Trophoblast cell (in vitro differentiated cells and primary cell): ENCODE results near the gene DLG2.

Experiments used
- DNase-seq, 2 donors: peaks; one replicate each; pipeline ENCODE4 v3.0.0-alpha.2; 2016
- H2AFZ ChIP-seq: 2 replicates; pipeline ENCODE4 v1.6.1; 2013; ENCODE audit warnings: low read length, moderate library complexity, mild to moderate bottlenecking; ENCODE audit not compliant: insufficient read depth, poor library complexity
- H2AK5ac ChIP-seq: 2 replicates; pipeline ENCODE4 v1.6.1; 2013; ENCODE audit warnings: mild to moderate bottlenecking, low read length
- H2BK120ac ChIP-seq: 2 replicates; pipeline ENCODE4 v1.6.1; 2013; ENCODE audit warnings: low read length, mild to moderate bottlenecking, moderate library complexity; ENCODE audit not compliant: insufficient read depth, poor library complexity
- H2BK12ac ChIP-seq: 2 replicates; pipeline ENCODE4 v1.6.1; 2013; ENCODE audit warnings: mild to moderate bottlenecking, low read length, moderate library complexity
- H2BK5ac ChIP-seq: 2 replicates; pipeline ENCODE4 v1.6.1; 2013; ENCODE audit warnings: low read length, low read depth, moderate library complexity, mild to moderate bottlenecking; ENCODE audit not compliant: poor library complexity
- H3K14ac ChIP-seq: 2 replicates; pipeline ENCODE4 v1.6.1; 2013; ENCODE audit warnings: mild to moderate bottlenecking, low read length
- H3K18ac ChIP-seq: 2 replicates; pipeline ENCODE4 v1.6.1; 2013; ENCODE audit warnings: mild to moderate bottlenecking, low read length
- H3K23ac ChIP-seq: 2 replicates; pipeline ENCODE4 v1.6.1; 2013; ENCODE audit warnings: low read length
- H3K27ac ChIP-seq: 2 replicates; pipeline ENCODE4 v1.5.1; 2013; ENCODE audit warnings: low read depth, mild to moderate bottlenecking, inconsistent platforms, low read length, moderate library complexity
- H3K27me3 ChIP-seq: 2 replicates; pipeline ENCODE4 v1.6.1; 2013; ENCODE audit warnings: inconsistent platforms, mild to moderate bottlenecking, low read length, moderate library complexity; ENCODE audit not compliant: insufficient read depth
- H3K36me3 ChIP-seq, 2 experiments: 1 replicate in 1 of 2; 2 replicates in 1 of 2; pipeline ENCODE4 v1.6.1; 2013; ENCODE audit warnings: low read length in 2 of 2, mild to moderate bottlenecking in 2 of 2, moderate library complexity in 1 of 2; ENCODE audit not compliant: insufficient read depth in 2 of 2, control insufficient read depth in 1 of 2
- H3K4ac ChIP-seq: 2 replicates; pipeline ENCODE4 v1.6.1; 2013; ENCODE audit warnings: low read depth, mild to moderate bottlenecking, low read length, moderate library complexity
- H3K4me1 ChIP-seq, 2 experiments: 1 replicate in 1 of 2; 2 replicates in 1 of 2; pipeline ENCODE4 v1.6.1; 2013; ENCODE audit warnings: low read length in 2 of 2, mild to moderate bottlenecking in 2 of 2, moderate library complexity in 1 of 2; ENCODE audit not compliant: insufficient read depth in 2 of 2, control insufficient read depth in 1 of 2
- H3K4me2 ChIP-seq: 2 replicates; pipeline ENCODE4 v1.6.1; 2013; ENCODE audit warnings: inconsistent platforms, mild to moderate bottlenecking, low read length, moderate library complexity
- H3K4me3 ChIP-seq: 2 replicates; pipeline ENCODE4 v1.5.1; 2013; ENCODE audit warnings: mild to moderate bottlenecking, low read depth, low read length, inconsistent platforms
- H3K79me1 ChIP-seq: one replicate; pipeline ENCODE4 v1.6.1; 2013; ENCODE audit warnings: low read length
- H3K79me2 ChIP-seq: 2 replicates; pipeline ENCODE4 v1.6.1; 2013; ENCODE audit warnings: low read length, mild to moderate bottlenecking; ENCODE audit not compliant: control insufficient read depth, insufficient read depth, poor library complexity
- H3K9ac ChIP-seq: 2 replicates; pipeline ENCODE4 v1.6.1; 2013; ENCODE audit warnings: mild to moderate bottlenecking, low read length
- H3K9me3 ChIP-seq: 2 replicates; pipeline ENCODE4 v1.6.1; 2013; ENCODE audit warnings: low read depth, mild to moderate bottlenecking, control low read depth, inconsistent platforms, low read length; ENCODE audit not compliant: insufficient read depth
- H4K12ac ChIP-seq: 2 replicates; pipeline ENCODE4 v1.6.1; 2013; ENCODE audit warnings: low read depth, mild to moderate bottlenecking, low read length, moderate library complexity
- H4K8ac ChIP-seq: 2 replicates; pipeline ENCODE4 v1.6.1; 2013; ENCODE audit warnings: low read depth, mild to moderate bottlenecking, low read length, moderate library complexity
- H4K91ac ChIP-seq: one replicate; pipeline ENCODE4 v1.6.1; 2013; ENCODE audit warnings: low read depth, mild to moderate bottlenecking, low read length, moderate library complexity
- WGBS: extraction: QIAGEN DNeasy Blood & Tissue Kit; methylation state at CpG from one replicate; pipeline ENCODE4 v1.1.7; 2013; ENCODE audit warnings: missing lambda C conversion rate; ENCODE audit not compliant: insufficient read length, insufficient coverage; ENCODE audit errors: extremely low coverage; 5-methylcytosine and 5-hydroxymethylcytosine counted together

Gene DLG2

DNA sequence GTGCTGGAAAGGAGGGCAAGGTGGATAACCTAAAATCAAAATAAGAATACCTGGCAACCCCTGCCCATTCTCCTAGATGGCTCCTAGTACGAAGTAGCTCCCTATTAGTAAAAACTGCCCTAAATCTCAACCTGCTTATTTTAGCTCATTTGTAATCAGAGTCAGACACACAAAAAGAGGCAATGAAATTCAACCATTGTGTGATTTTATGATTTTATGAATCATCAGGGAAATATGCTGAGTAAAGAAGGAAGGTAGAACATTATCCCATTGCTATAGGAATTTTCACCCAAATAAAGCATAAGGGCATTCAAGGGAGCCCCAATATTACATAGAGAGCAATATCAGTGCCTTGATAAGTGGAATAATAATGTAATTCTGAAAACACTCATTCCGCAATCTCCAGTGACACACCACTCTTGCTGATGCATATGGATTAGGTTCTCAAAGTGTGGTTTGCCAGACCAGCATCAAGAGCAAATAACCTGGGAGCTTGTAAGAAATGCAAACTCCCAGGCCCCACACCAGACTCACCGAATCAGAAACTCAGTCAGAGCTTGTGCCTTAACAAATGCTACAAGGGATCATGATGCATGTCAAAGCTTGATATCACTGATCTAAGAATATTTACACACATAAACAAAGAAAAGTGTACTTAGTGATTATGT lies 789.6 kb downstream of the DLG2 start:
- Histone ChIP-seq H3K27ac (no peak overlapping the region), H3K18ac (no peak overlapping the region), H3K79me1 (no peaks in the 10 kb centered on the region), H3K23ac (no peak overlapping the region), H2BK12ac (no peak overlapping the region), H3K9me3 (no peaks in the 10 kb centered on the region), H3K4ac (no peak overlapping the region), H4K91ac (no peak overlapping the region), H3K36me3 (no peaks in the 10 kb centered on the region), H3K4me1 (no peaks in the 10 kb centered on the region), H3K4me2 (no peak overlapping the region), H3K4me3 (no peak overlapping the region), H2AFZ (no peak overlapping the region), H3K14ac (no peak overlapping the region), H2BK5ac (no peak overlapping the region), H3K79me2 (no peaks in the 10 kb centered on the region), H2BK120ac (no peak overlapping the region), H3K27me3 (no peaks in the 10 kb centered on the region), H4K12ac (no peak overlapping the region), H2AK5ac (no peak overlapping the region), H3K9ac (no peak overlapping the region), H4K8ac (no peak overlapping the region)
- no CpG with 5 or more reads among the region's 3 CpGs for WGBS
- no peak for DNase-seq

DNA sequence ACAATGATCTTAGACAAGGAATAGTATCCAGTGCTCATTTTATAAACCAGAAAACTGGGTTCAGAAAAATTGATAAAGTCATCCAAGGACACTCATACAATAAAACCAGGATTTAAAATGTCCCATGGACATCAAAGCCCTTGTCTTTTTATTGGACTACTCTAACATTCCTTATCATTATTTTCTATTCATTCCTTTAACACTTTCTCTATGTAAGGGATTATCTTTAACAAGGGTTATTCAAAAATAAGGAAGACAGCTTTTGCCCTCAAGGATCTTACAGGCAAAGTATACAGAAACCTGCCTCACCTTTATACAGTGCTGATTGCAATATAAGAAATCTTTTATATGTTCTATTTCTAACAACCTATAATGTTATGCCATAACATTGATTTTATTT lies 790.8 kb downstream of the DLG2 start:
- H2BK5ac ChIP-seq, result no peak overlapping the region
- no peak overlapping the region for H3K4ac ChIP-seq
- no peak overlapping the region for H3K14ac ChIP-seq
- no peak overlapping the region for H4K91ac ChIP-seq
- H4K8ac ChIP-seq, result no peak overlapping the region
- H2AK5ac ChIP-seq, result no peak overlapping the region
- H4K12ac ChIP-seq, result no peak overlapping the region
- H2AFZ ChIP-seq, result no peak overlapping the region
- no peaks in the 10 kb centered on the region for H3K27me3 ChIP-seq
- no peak overlapping the region for H3K27ac ChIP-seq
- no peak overlapping the region for H3K4me2 ChIP-seq
- no peaks in the 10 kb centered on the region for H3K79me1 ChIP-seq
- H3K4me3 ChIP-seq, result no peak overlapping the region
- no peak overlapping the region for H2BK12ac ChIP-seq
- H3K18ac ChIP-seq, result no peak overlapping the region
- H2BK120ac ChIP-seq, result no peak overlapping the region
- H3K79me2 ChIP-seq, result no peaks in the 10 kb centered on the region
- H3K4me1 ChIP-seq, result no peaks in the 10 kb centered on the region
- no peak overlapping the region for H3K9ac ChIP-seq
- H3K36me3 ChIP-seq, result no peaks in the 10 kb centered on the region
- H3K23ac ChIP-seq, result no peak overlapping the region
- DNase-seq, result no peak
- no peaks in the 10 kb centered on the region for H3K9me3 ChIP-seq

DNA sequence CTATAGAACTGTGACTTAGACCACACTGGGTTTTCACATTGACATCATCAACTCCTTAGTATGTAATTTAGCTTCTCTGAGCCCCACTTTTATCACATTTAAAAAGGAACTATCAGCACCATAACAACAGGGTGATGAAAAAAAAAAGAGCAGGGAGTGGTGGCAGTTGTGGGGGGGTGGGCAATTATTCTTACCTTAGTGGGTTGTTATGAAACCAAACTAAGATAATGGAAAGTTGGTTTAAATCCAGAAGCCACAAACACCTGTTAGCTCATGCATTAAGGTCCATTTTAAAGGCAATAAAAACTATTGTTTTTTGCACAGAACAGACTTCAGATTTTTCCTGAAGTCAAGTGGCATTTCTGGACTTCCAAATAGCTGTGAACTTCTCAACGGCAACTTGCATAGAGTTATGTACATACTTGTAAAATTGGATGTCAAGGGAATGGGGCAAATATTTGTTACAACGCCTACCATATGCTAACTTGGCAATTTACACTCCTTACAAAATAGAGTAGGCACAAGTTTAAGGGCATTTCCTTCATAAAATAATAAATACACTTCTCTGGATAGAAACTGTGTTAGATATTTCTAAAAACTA lies 793.6 kb downstream of the DLG2 start:
- no peak overlapping the region for H3K18ac ChIP-seq
- H3K36me3 ChIP-seq, result no peaks in the 10 kb centered on the region

DNA sequence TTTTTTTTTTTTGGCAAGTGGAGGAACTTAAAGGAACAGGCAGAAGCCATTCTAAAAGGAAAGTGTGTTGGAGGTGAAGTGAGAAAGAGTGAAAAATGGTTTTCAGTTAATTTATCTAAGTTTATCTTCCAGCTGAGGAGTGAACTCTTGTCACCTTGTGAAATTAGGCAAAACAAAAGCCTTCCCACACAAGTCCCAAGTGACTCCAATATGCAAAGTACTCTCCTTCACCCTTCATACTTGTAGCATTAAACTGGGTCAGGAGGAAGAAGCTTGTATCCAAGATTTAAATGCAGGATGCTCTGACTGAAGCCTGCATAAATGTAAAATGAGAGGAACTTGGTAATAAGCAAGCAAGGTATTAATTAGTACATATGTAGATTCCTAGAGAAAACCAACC lies 796.8 kb downstream of the DLG2 start:
- H2AK5ac ChIP-seq, result no peak overlapping the region
- no peak overlapping the region for H4K91ac ChIP-seq
- H3K79me1 ChIP-seq, result no peaks in the 10 kb centered on the region
- H3K9ac ChIP-seq, result no peak overlapping the region
- H3K4me1 ChIP-seq, result no peaks in the 10 kb centered on the region
- H3K23ac ChIP-seq, result no peak overlapping the region
- H4K12ac ChIP-seq, result no peak overlapping the region
- DNase-seq, result no peak
- H3K27ac ChIP-seq, result no peak overlapping the region
- no peak overlapping the region for H3K4ac ChIP-seq
- H2AFZ ChIP-seq, result no peak overlapping the region
- no peak overlapping the region for H2BK5ac ChIP-seq
- no peak overlapping the region for H4K8ac ChIP-seq
- no peaks in the 10 kb centered on the region for H3K27me3 ChIP-seq
- no peaks in the 10 kb centered on the region for H3K9me3 ChIP-seq
- no peaks in the 10 kb centered on the region for H3K79me2 ChIP-seq
- H3K18ac ChIP-seq, result no peak overlapping the region
- H3K14ac ChIP-seq, result no peak overlapping the region
- no peak overlapping the region for H2BK120ac ChIP-seq
- H3K36me3 ChIP-seq, result no peaks in the 10 kb centered on the region
- H3K4me2 ChIP-seq, result no peak overlapping the region
- no peak overlapping the region for H3K4me3 ChIP-seq
- H2BK12ac ChIP-seq, result no peak overlapping the region

More for the DNA sequence above, 793.6 kb downstream of the DLG2 start:
- Histone ChIP-seq H4K91ac (no peak overlapping the region), H2AK5ac (no peak overlapping the region), H3K4me2 (no peak overlapping the region), H2BK120ac (no peak overlapping the region), H3K79me2 (no peaks in the 10 kb centered on the region), H3K4me3 (no peak overlapping the region), H3K4ac (no peak overlapping the region), H3K14ac (no peak overlapping the region), H3K27me3 (no peaks in the 10 kb centered on the region), H3K79me1 (no peaks in the 10 kb centered on the region), H3K9ac (no peak overlapping the region), H4K12ac (no peak overlapping the region), H3K9me3 (no peaks in the 10 kb centered on the region), H3K23ac (no peak overlapping the region), H3K27ac (no peak overlapping the region), H2BK12ac (no peak overlapping the region), H4K8ac (no peak overlapping the region), H2AFZ (no peak overlapping the region), H2BK5ac (no peak overlapping the region), H3K4me1 (no peaks in the 10 kb centered on the region)
- no CpG with 5 or more reads among the region's 2 CpGs for WGBS
- no peak for DNase-seq
